Testis (tissue), 2 donors: ENCODE results near the gene SKAP1.

Experiments
- CTCF ChIP-seq, 3 experiments: fragments of 450-650 bp in 2 of 3; fragments of 200-600 bp in 1 of 3; sonication (generic) in 1 of 3; IDR thresholded peaks; one replicate each; pipeline ENCODE4 v1.5.1; 2016 to 2019; ENCODE audit warnings: antibody characterized with exemption in 3 of 3, mild to moderate bottlenecking in 2 of 3, moderate library complexity in 1 of 3
- POLR2A ChIP-seq: fragments of 450-650 bp; IDR thresholded peaks from one replicate; pipeline ENCODE4 v1.6.1; 2017; ENCODE audit warnings: antibody characterized with exemption, mild to moderate bottlenecking, moderate library complexity

DNA sequence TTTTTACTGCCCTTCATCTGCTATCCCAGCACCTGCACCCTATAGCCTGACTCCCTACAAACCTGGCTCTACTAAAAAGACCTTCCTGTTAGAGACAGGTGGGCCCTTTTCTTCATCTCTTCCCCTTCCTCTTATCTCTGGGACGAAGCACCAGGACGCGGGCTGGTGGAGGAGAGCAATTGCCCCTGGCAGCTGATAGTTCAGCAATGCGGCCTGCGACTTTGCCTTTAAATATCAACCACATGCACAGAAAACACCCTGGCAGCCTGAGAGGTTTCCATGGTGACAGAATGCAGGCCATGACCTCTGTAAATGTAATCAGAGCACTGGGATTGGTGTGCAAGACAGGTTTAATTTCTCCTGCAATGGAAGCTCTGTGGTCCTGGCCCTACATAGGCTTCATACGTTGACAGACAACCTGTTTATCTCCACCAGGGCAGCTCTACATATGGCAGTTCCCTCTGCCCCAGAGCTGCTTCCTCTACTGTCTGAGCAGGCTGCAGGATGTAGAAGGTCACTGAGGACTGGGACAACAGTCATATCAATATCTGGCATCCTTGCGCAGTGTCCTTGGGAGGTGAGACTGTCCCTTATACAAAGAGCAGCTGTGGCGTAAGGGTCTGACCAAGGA is 10.0 kb upstream of the SKAP1 start:
- TF ChIP-seq POLR2A (no peak), CTCF (IDR thresholded peaks at IDR 0.05) (no peak)
